AG04449 (cell line): ENCODE data around the gene OR4E1.
"Not testable (repeated sequence)": the region's sequence is repeated elsewhere in the genome, so short reads cannot be mapped to it uniquely, and the experiment has no call there.

ENCODE experiments used
- CTCF ChIA-PET: fragments of 350-600 bp; formaldehyde crosslinking; extraction: SDS; loops from one replicate; lab custom pipeline; 2021; ENCODE audit warnings: antibody characterized with exemption; lab: Yijun Ruan, JAX
- POLR2A ChIA-PET: fragments of 400-600, 350-600 bp; formaldehyde crosslinking; extraction: SDS; loops from one replicate; lab custom pipeline; 2020; ENCODE audit warnings: antibody characterized with exemption, inconsistent platforms; lab: Yijun Ruan, JAX
- DNase-seq: peaks from one replicate; pipeline ENCODE4 v3.0.0-alpha.2; 2010; ENCODE audit warnings: low read depth, low spot score
- H3K4me3 ChIP-seq: 2 replicates; pipeline ENCODE4 v1.5.1; 2011; ENCODE audit warnings: low read depth, mild to moderate bottlenecking, control low read depth, low read length
- TF ChIP-seq, protein P1 (sequence below): IDR thresholded peaks from one replicate; pipeline ENCODE4 v1.5.1; 2011; ENCODE audit warnings: mild to moderate bottlenecking, moderate library complexity, low read length, control low read depth, inconsistent platforms; ENCODE audit not compliant: insufficient read depth; ENCODE audit errors: missing control alignments

OR4E1 gene

GRCh38 chr14:21643407-21643806, 30.2 kb downstream of the OR4E1 start:
- TF ChIP-seq, protein P1, sequence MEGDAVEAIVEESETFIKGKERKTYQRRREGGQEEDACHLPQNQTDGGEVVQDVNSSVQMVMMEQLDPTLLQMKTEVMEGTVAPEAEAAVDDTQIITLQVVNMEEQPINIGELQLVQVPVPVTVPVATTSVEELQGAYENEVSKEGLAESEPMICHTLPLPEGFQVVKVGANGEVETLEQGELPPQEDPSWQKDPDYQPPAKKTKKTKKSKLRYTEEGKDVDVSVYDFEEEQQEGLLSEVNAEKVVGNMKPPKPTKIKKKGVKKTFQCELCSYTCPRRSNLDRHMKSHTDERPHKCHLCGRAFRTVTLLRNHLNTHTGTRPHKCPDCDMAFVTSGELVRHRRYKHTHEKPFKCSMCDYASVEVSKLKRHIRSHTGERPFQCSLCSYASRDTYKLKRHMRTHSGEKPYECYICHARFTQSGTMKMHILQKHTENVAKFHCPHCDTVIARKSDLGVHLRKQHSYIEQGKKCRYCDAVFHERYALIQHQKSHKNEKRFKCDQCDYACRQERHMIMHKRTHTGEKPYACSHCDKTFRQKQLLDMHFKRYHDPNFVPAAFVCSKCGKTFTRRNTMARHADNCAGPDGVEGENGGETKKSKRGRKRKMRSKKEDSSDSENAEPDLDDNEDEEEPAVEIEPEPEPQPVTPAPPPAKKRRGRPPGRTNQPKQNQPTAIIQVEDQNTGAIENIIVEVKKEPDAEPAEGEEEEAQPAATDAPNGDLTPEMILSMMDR, result no peak
- ChIA-PET POLR2A (no interaction called here), CTCF (no interaction called here)
- no peak for DNase-seq
- H3K4me3 ChIP-seq, result no peak overlapping the region

DNA sequence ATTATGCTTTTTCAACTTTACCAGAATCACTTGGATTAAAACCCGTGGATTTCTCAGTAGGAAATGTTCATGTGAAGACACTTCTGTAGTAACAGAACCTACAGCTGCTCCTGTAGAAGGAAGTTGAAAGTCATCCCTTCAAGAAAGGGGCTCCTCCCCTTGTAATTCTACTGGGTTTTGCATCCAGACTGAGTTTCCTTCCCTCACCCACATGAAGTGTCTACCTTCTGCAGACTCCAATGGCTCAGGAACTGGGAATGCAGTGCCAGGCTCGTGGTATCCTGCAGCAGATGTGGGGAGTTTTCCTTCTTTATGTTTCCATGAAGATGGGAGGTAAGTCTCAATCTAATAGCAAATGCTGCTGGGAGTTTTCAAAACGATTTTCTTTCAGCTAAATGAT, 30.9 kb downstream of the OR4E1 start:
- no peak overlapping the region for H3K4me3 ChIP-seq
- CTCF ChIA-PET, result no interaction called here
- POLR2A ChIA-PET, result no interaction called here
- TF ChIP-seq, protein P1, result no peak
- no peak for DNase-seq

- no peak within 1 kb of the TSS for H3K4me3 ChIP-seq
- ChIA-PET CTCF (no interaction called here), POLR2A (no interaction called here)
- DNase-seq, result no peak
- TF ChIP-seq, protein P1, result no peak
These were observed 38.8 kb downstream of the OR4E1 start, which contains the start of gene OR10G2 for GRCh38 chr14:21634840-21635239. Gene OR10G2, minus strand, starts transcription at chr14:21634940. Its CDS starts 98 bp downstream, at chr14:21634842.

DNA sequence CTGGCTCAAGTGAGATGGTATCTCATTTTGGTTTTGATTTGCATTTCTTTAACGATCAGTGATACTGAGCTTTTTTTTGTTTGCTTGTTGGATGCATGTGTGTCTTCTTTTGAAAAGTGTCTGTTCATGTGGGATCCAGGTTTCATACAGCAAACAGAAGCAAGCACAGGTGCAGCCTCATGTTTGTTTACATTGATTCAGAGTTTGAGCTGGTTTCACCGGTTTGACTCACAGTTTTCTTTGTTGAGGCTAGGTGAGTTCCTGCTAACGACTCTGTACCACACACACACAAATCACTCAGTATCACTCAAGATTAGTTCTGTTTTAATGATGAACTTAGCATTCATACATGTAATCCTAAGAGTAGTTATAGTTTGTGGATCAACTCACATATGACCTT, 42.5 kb downstream of the OR4E1 start:
- POLR2A ChIA-PET, result no interaction called here

GRCh38 chr14:21630503-21630902, 43.1 kb downstream of the OR4E1 start:
- DNase-seq, H3K4me3 ChIP-seq, POLR2A ChIA-PET, CTCF ChIA-PET: not testable (repeated sequence)

More for the DNA sequence above, 42.5 kb downstream of the OR4E1 start:
- TF ChIP-seq, protein P1, result no peak
- no peak for DNase-seq
- CTCF ChIA-PET, result no interaction called here
- no peak overlapping the region for H3K4me3 ChIP-seq

DNA sequence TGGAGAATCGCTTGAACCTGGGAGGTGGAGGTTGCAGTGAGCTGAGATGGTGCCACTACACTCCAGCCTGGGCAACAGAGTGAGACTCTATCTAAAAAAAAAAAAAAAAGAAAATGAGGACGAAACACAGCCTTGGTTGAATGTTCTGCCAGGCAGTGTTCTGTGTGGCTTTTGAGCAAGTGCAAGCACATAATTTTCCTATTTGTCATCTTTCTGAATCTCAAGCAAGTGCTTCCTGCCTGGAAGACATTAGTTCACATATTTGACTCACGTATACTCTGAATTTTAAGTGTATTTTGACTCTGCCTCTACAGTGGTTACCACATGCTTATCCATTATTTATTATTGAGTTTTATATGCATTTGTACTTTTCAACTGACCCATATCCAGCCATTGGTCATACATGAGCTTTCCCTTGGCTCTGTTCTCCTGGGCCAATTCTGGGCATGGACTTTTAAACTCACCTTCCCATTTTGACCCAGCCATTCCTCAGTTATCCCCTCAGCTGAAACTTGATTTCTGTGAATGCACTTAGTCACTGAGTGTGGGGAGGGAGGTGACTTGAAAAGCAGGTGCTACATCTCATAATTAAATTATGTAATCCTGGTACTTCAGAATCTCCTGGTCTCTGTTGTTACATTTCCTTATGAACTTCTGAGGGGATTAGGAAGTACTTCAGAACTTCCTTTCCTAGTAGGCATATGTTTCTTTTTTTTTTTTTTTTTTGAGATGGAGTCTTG, 47.0 kb downstream of the OR4E1 start:
- ChIA-PET CTCF (no interaction called here), POLR2A (no interaction called here)
- TF ChIP-seq, protein P1, result no peak
- no peak overlapping the region for H3K4me3 ChIP-seq
- DNase-seq, result no peak
